Kidney (tissue), 14 donors: Measurements from ENCODE around the gene SLC22A23. TPM values are rescaled to one million over a fixed set of nuclear protein-coding genes. Genes with fewer than 3 reads are reported as not detected.
A peak's percentile ranks its signal among the peaks of the same experiment; 100 is the strongest.

Experiments used
- DNase-seq, 5 donors: peaks; one replicate each; pipeline ENCODE4 v3.0.0-alpha.2; 2013 to 2020
- FAIRE-seq: peaks from 2 replicates; lab custom pipeline; 2012; peaks lifted over from hg19 to GRCh38; lab: Jason Lieb, UNC
- H3K27ac ChIP-seq, 2 donors: one replicate each; pipeline ENCODE4 v1.7.0; 2013; ENCODE audit warnings: low read depth in 2 of 2, low read length in 2 of 2, inconsistent platforms in 1 of 2
- H3K27me3 ChIP-seq: one replicate; pipeline ENCODE4 v1.7.1; 2013; ENCODE audit warnings: low read length, inconsistent platforms; ENCODE audit not compliant: control insufficient read depth, insufficient read depth
- H3K36me3 ChIP-seq, 3 donors: one replicate each; pipeline versions ENCODE4 v1.7.0 to v1.7.1; 2013; ENCODE audit warnings: low read length in 3 of 3, control low read depth in 1 of 3, inconsistent platforms in 1 of 3; ENCODE audit not compliant: insufficient read depth in 3 of 3, control insufficient read depth in 2 of 3
- H3K4me1 ChIP-seq, 3 donors: one replicate each; pipeline versions ENCODE4 v1.7.0 to v1.7.1; 2013; ENCODE audit warnings: low read length in 3 of 3, inconsistent platforms in 1 of 3, low read depth in 1 of 3; ENCODE audit not compliant: control insufficient read depth in 2 of 3, insufficient read depth in 2 of 3
- H3K4me3 ChIP-seq, 3 donors: one replicate each; pipeline versions ENCODE4 v1.7.0 to v1.8.1; 2013; ENCODE audit warnings: low read length in 3 of 3, control low read depth in 1 of 3, inconsistent platforms in 1 of 3
- H3K9ac ChIP-seq, 3 donors: one replicate each; pipeline versions ENCODE4 v1.7.0 to v1.7.1; 2013; ENCODE audit warnings: low read length in 3 of 3, control low read depth in 1 of 3, inconsistent platforms in 1 of 3
- H3K9me3 ChIP-seq, 3 donors: one replicate each; pipeline versions ENCODE4 v1.7.0 to v1.7.1; 2013; ENCODE audit warnings: low read length in 3 of 3, control low read depth in 1 of 3, inconsistent platforms in 1 of 3; ENCODE audit not compliant: control insufficient read depth in 2 of 3, insufficient read depth in 1 of 3
- CTCF ChIP-seq: IDR thresholded peaks from 3 replicates; pipeline ENCODE4 v1.5.1; 2012; ENCODE audit warnings: mild to moderate bottlenecking, moderate library complexity, borderline replicate concordance; ENCODE audit not compliant: insufficient read depth; ENCODE audit errors: extremely low read depth
- intact Hi-C: fragments of 100-400 bp; cut with DNase I; formaldehyde crosslinking; loops from one replicate; pipeline ENCODE4 v1.11.1; 2022
- polyA plus RNA-seq: library from polyadenylated mRNA; stranded (reverse); fragments of 350-450 nt; fragmentation: Illumina TruSeq; extraction: RNeasy Lipid Tissue Mini Kit (QIAGEN cat#74804); gene quantifications from one replicate; pipeline ENCODE4 v1.2.3, GENCODE V29; 2014; ENCODE audit warnings: low read depth, low replicate concordance; ENCODE audit not compliant: insufficient read depth
- total RNA-seq: library from RNA; stranded (reverse); fragmentation: NEBNext Ultra II Directional; extraction: Animal tissue kit (Norgen Biotek cat#: 25700); gene quantifications from one replicate; pipeline ENCODE4 v1.2.1, GENCODE V29; 2021
- donor health status: control.
- donor health status: control.
- donor health status: control.
- donor health status: control.
- donor health status: control.
- donor health status: DM: yes; HTN: yes; CAD: no.
- donor health status: Normal renal cell carcinoma (clear cell type).

Gene SLC22A23
- total and polyA plus RNA-seq, 2 donors from 2014 or later = 5.3 to 5.7 TPM

GRCh38 chr6:3405182-3405518, 51.7 kb downstream of the SLC22A23 start:
- Histone ChIP-seq H3K9me3 (no peaks in the 10 kb centered on the region), H3K36me3 (no peaks in the 10 kb centered on the region), H3K4me1 (peaks cover 3 to 48% (median 26%) of the 10 kb centered on the region in 3 donors), H3K27ac (no peak overlapping the region), H3K4me3 (no peak overlapping the region), H3K27me3 (no peaks in the 10 kb centered on the region), H3K9ac (no peak overlapping the region)
- FAIRE-seq = no peak
- intact Hi-C loops = no loop called here
- no peak for TF ChIP-seq CTCF
- DNase-seq = no peak

DNA sequence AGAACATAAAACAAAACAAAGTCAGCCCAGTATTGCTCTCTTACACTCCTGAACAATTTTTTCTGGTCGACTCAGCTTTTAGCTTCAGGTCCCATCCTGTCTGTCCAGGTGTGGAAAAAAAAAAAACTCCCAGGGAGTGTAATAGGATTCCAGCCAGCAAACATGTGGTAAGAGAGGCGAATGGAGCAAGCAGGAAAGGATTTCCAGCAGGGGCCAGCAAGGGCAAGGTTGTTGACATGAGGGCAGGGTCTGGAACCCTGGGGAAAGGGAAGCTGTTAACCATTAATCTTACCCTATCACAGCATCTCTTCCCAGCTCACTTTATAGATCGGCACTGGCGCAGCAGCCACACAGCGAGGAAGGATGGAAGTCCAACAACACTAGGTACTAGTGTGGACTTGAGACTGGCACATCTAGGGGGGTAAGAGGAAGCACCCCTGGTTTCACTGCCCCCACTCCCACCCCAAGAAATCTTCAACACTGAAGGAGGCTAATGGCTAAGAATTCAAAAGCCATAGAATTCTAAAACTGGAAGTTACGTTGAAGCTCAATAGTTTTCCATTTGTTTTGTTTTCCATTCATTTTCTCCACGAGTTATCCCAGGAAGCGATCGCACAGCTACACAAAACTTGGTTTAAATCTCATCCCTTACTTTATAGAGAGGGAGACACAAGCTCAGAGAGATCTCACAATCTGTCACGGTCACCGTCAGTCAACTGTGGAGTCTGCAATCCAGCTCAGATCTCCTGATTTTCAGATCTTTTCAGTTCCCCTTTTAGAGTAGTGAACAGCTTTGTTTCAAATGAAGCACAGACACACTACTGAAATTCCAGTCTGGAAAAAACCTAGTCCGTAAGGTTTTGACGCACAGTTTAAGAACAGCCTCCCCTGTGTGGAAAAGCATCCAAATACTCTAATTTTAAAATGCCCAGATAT, 53.3 kb downstream of the SLC22A23 start:
- Histone ChIP-seq H3K27me3 (no peaks in the 10 kb centered on the region), H3K4me1 (peaks cover 3 to 46% (median 26%) of the 10 kb centered on the region in 3 donors), H3K27ac (peak overlapping the region; percentile 2 to 68), H3K36me3 (no peaks in the 10 kb centered on the region), H3K4me3 (no peak overlapping the region), H3K9me3 (no peaks in the 10 kb centered on the region), H3K9ac (no peak overlapping the region)
- DNase-seq (peak in 4 of 5 donors; percentile 75 to 89 (median 78)), FAIRE-seq (no peak)
- no peak for TF ChIP-seq CTCF
- intact Hi-C loops = no loop called here

DNA sequence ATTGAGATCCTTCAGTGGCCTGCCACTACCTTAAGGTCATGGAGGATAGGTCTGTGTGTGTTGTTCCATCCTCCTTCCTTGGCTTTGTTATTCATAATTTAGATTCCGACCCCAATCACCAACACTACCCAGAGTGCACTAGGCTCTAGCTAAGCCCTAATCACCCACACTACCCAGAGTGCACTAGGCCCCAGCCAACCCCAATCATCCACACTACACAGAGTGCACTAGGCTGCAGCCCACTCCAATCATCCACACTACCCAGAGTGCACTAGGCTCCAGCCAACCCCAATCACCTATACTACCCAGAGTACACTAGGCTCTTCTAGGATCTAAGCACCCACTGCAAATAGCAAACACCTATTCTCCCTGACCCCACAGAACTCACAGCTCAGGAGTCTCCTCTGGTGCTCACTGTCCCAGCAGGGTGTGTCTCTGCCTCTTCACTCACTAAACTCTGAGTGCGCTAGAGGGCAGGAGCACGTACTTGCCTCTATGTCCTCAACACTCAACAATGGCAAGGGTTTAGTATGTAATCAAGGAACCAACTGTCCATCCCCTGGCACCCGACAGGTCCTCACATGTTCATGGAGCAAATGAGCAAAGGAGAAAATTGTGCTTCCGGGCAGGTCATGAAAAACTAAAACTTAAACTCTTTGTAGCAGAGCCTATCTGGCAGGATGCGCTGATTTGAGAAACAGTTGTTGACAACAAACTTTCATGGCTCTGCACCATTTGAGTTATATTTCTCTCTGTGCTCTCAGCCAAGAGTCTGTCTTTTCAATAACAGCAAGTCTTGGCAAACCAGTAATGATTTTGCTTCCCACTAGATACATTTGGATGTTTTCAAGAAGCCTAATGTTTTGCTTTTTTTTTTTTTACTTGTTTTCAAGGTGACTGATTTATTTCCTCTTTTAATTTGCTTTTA, 54.3 kb downstream of the SLC22A23 start:
- H3K36me3 ChIP-seq = no peaks in the 10 kb centered on the region
- DNase-seq = peak in 2 of 5 donors; percentile 35 to 51
- intact Hi-C loops = no loop called here
- FAIRE-seq = no peak
- H3K4me1 ChIP-seq = peaks cover 3 to 45% (median 26%) of the 10 kb centered on the region in 3 donors
- H3K9me3 ChIP-seq = no peaks in the 10 kb centered on the region
- no peak for TF ChIP-seq CTCF
- no peaks in the 10 kb centered on the region for H3K27me3 ChIP-seq
- no peak overlapping the region for H3K9ac ChIP-seq
- H3K4me3 ChIP-seq = no peak overlapping the region
- peak overlapping the region; percentile 40 to 68 for H3K27ac ChIP-seq
